ENCODE measurements around the gene STK17B.

The STK17B gene

GRCh38 chr2:196119926-196120325 lies 51.5 kb downstream of the STK17B start:
- H3K4me3 ChIP-seq (ENCODE audit: low read length): no peak overlapping the region
- TF ChIP-seq, protein P1, sequence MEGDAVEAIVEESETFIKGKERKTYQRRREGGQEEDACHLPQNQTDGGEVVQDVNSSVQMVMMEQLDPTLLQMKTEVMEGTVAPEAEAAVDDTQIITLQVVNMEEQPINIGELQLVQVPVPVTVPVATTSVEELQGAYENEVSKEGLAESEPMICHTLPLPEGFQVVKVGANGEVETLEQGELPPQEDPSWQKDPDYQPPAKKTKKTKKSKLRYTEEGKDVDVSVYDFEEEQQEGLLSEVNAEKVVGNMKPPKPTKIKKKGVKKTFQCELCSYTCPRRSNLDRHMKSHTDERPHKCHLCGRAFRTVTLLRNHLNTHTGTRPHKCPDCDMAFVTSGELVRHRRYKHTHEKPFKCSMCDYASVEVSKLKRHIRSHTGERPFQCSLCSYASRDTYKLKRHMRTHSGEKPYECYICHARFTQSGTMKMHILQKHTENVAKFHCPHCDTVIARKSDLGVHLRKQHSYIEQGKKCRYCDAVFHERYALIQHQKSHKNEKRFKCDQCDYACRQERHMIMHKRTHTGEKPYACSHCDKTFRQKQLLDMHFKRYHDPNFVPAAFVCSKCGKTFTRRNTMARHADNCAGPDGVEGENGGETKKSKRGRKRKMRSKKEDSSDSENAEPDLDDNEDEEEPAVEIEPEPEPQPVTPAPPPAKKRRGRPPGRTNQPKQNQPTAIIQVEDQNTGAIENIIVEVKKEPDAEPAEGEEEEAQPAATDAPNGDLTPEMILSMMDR (conservative IDR thresholded peaks at IDR 0.05; ENCODE audit: low read length): no peak
- no peak for DNase-seq (ENCODE audit: low read depth)

GRCh38 chr2:196117214-196117705 lies 54.1 kb downstream of the STK17B start:
- DNase-seq (ENCODE audit: low read depth): no peak
- TF ChIP-seq, protein P1 (conservative IDR thresholded peaks at IDR 0.05; ENCODE audit: low read length): no peak
- no peak overlapping the region for H3K4me3 ChIP-seq (ENCODE audit: low read length)

- peak; percentile 81 for DNase-seq (ENCODE audit: low read depth)
- peak overlapping the region; percentile 28 for H3K4me3 ChIP-seq (ENCODE audit: low read length)
- TF ChIP-seq, protein P1 (conservative IDR thresholded peaks at IDR 0.05; ENCODE audit: low read length): no peak
Observed at GRCh38 chr2:196113061-196113974, 58.1 kb downstream of the STK17B start.

GRCh38 chr2:196112418-196113034 lies 58.9 kb downstream of the STK17B start:
- H3K4me3 ChIP-seq (ENCODE audit: low read length): peak overlapping the region; percentile 28; the same call in 1 of the 2 replicates
- peak; percentile 96 for DNase-seq (ENCODE audit: low read depth)
- TF ChIP-seq, protein P1 (conservative IDR thresholded peaks at IDR 0.05; ENCODE audit: low read length): no peak

DNA sequence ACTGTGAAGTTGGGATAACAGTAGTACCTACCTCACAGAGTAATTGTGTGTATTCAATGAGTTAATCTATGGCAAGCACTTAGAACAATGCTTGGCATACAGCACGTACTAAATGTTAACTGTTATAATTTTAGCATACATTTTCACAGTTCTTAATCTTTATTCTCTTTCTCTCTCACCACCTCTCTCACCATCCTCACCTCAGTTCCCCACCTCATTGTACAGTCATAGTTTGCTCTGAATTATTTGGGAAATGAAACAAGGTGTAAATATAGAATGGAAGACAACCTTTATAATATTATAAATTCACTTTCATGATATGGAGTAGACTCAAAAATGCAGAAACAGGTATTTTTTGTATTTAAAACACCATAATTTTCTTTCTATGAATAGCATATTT lies 62.8 kb downstream of the STK17B start:
- no peak overlapping the region for H3K4me3 ChIP-seq (ENCODE audit: low read length)
- TF ChIP-seq, protein P1 (conservative IDR thresholded peaks at IDR 0.05; ENCODE audit: low read length): no peak
- DNase-seq (ENCODE audit: low read depth): no peak

DNA sequence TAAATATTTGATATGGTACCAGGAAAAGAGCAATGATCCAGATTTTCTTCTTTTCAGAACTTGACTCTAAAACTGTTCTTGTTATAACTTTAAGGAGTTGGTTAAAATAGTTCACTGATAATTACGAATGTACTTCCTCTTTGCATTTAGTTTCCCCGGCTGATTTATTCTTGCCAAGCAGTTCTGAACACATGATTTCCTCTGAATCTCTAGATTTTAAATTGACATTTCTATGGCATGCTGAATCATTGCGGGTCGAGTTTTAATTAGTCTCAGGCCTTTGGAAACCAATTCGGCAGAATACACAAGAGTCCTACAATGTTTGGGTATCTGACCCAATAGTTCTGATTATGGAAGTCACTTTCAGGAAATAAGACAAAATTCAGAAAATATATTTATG lies 65.4 kb downstream of the STK17B start:
- TF ChIP-seq, protein P1 (conservative IDR thresholded peaks at IDR 0.05; ENCODE audit: low read length): no peak
- H3K4me3 ChIP-seq (ENCODE audit: low read length): no peak overlapping the region
- DNase-seq (ENCODE audit: low read depth): peak; percentile 17
